H1 (cell line): Measurements from ENCODE around the gene ARHGAP32. TPM values are rescaled to one million over a fixed set of nuclear protein-coding genes. Genes with fewer than 3 reads are reported as not detected.

Experiments
- CTCF ChIA-PET: fragments of 300-600 bp; sonication (Branson Sonifier 250); formaldehyde crosslinking; loops from one replicate; lab custom pipeline; 2021; ENCODE audit not compliant: partially characterized antibody; lab: Charles Lee
- POLR2A ChIA-PET: fragments of 300-600 bp; sonication (Branson Sonifier 250); formaldehyde crosslinking; loops from one replicate; lab custom pipeline; 2021; ENCODE audit warnings: inconsistent platforms; ENCODE audit not compliant: partially characterized antibody; lab: Charles Lee
- DNase-seq, 2 experiments: peaks; one replicate each; pipeline versions ENCODE4 v3.0.0 to v3.0.0-alpha.2; 2010 to 2022; ENCODE audit warnings: low spot score in 2 of 2, low read depth in 1 of 2, mixed read lengths in 1 of 2
- FAIRE-seq: peaks from 2 replicates; lab custom pipeline; 2011; peaks lifted over from hg19 to GRCh38; lab: Jason Lieb, UNC
- H2AFZ ChIP-seq: 2 replicates; pipeline ENCODE4 v1.8.1; 2012; ENCODE audit warnings: low read length, inconsistent platforms
- H2AK5ac ChIP-seq: 2 replicates; pipeline ENCODE4 v1.6.1; 2013; ENCODE audit warnings: low read depth, low read length
- H2BK120ac ChIP-seq: replicated peaks from 2 replicates; pipeline ENCODE3; 2013; ENCODE audit warnings: low read depth, low read length, inconsistent platforms
- H2BK12ac ChIP-seq: 2 replicates; pipeline ENCODE4 v1.6.1; 2013; ENCODE audit warnings: low read depth, low read length
- H2BK15ac ChIP-seq: 2 replicates; pipeline ENCODE4 v1.6.1; 2013; ENCODE audit warnings: low read length
- H2BK20ac ChIP-seq: 2 replicates; pipeline ENCODE4 v1.6.1; 2013; ENCODE audit warnings: low read length
- H2BK5ac ChIP-seq: 2 replicates; pipeline ENCODE4 v1.6.1; 2013; ENCODE audit warnings: low read depth, low read length
- H3K14ac ChIP-seq: 2 replicates; pipeline ENCODE4 v1.6.1; 2013; ENCODE audit warnings: inconsistent platforms; ENCODE audit not compliant: insufficient read length
- H3K18ac ChIP-seq: 2 replicates; pipeline ENCODE4 v1.6.1; 2013; ENCODE audit warnings: low read length; ENCODE audit errors: extremely low read depth
- H3K23ac ChIP-seq: 2 replicates; pipeline ENCODE4 v1.6.1; 2013; ENCODE audit warnings: inconsistent platforms; ENCODE audit not compliant: insufficient read length
- H3K23me2 ChIP-seq: 2 replicates; pipeline ENCODE4 v1.6.1; 2013; ENCODE audit warnings: low read depth, low read length
- H3K27ac ChIP-seq: 2 replicates; pipeline ENCODE4 v1.6.1; 2011; ENCODE audit warnings: low read depth, low read length, inconsistent platforms
- H3K27me3 ChIP-seq, 4 experiments: replicated peaks in 1 of 4; 1 replicate in 1 of 4; 2 replicates in 3 of 4; pipeline versions ENCODE4 v1.6.1 to v1.8.1; 2011 to 2013; ENCODE audit warnings: low read length in 3 of 4, mild to moderate bottlenecking in 3 of 4, inconsistent platforms in 2 of 4, mixed read lengths in 2 of 4, moderate library complexity in 1 of 4; ENCODE audit not compliant: control insufficient read depth in 3 of 4, insufficient read depth in 3 of 4; ENCODE audit errors: extremely low read depth in 1 of 4
- H3K36me3 ChIP-seq, 4 experiments: 2 replicates each; pipeline versions ENCODE4 v1.6.1 to v1.8.1; 2011 to 2013; ENCODE audit warnings: mild to moderate bottlenecking in 4 of 4, low read length in 3 of 4, moderate library complexity in 2 of 4, control low read depth in 1 of 4, inconsistent platforms in 1 of 4; ENCODE audit not compliant: insufficient read depth in 4 of 4, control insufficient read depth in 2 of 4
- H3K4ac ChIP-seq: replicated peaks from 2 replicates; pipeline ENCODE3; 2013; ENCODE audit warnings: low read length, low read depth, mixed read lengths, inconsistent platforms; ENCODE audit not compliant: insufficient read length
- H3K4me1 ChIP-seq, 4 experiments: replicated peaks in 1 of 4; 1 replicate in 1 of 4; 2 replicates in 3 of 4; pipeline versions ENCODE4 v1.6.1 to v1.8.1; 2011 to 2013; ENCODE audit warnings: low read length in 3 of 4, inconsistent platforms in 2 of 4, mixed read lengths in 1 of 4; ENCODE audit not compliant: insufficient read depth in 4 of 4, control insufficient read depth in 3 of 4
- H3K4me2 ChIP-seq, 2 experiments: 2 replicates each; pipeline versions ENCODE4 v1.6.1 to v1.8.1; 2011 to 2013; ENCODE audit warnings: low read depth in 2 of 2, low read length in 2 of 2, control low read depth in 1 of 2, inconsistent platforms in 1 of 2, mild to moderate bottlenecking in 1 of 2; ENCODE audit not compliant: insufficient read depth in 1 of 2
- H3K4me3 ChIP-seq, 4 experiments: fragments of 200-600, 300-600 bp in 1 of 4; sonication (generic), shearing (Covaris generic), sonication (Bioruptor Twin) in 1 of 4; 2 replicates each; pipeline versions ENCODE4 v1.5.1 to v1.8.1; 2011 to 2016; ENCODE audit warnings: low read length in 4 of 4, low read depth in 3 of 4, control low read depth in 2 of 4, inconsistent platforms in 2 of 4, mild to moderate bottlenecking in 2 of 4, mixed read lengths in 1 of 4, moderate library complexity in 1 of 4; ENCODE audit not compliant: insufficient read depth in 2 of 4; ENCODE audit errors: extremely low read depth in 1 of 4
- H3K56ac ChIP-seq: replicated peaks from 2 replicates; pipeline ENCODE3; 2013; ENCODE audit warnings: low read depth, mild to moderate bottlenecking, mixed read lengths, low read length, inconsistent platforms; ENCODE audit not compliant: insufficient read length
- H3K79me1 ChIP-seq: 2 replicates; pipeline ENCODE4 v1.6.1; 2013; ENCODE audit warnings: low read depth, low read length, control low read depth
- H3K79me2 ChIP-seq, 2 experiments: 2 replicates each; pipeline versions ENCODE4 v1.6.1 to v1.8.1; 2012 to 2013; ENCODE audit warnings: low read length in 2 of 2, mild to moderate bottlenecking in 2 of 2, inconsistent platforms in 1 of 2; ENCODE audit not compliant: insufficient read depth in 2 of 2, control insufficient read depth in 1 of 2
- H3K9ac ChIP-seq, 4 experiments: replicated peaks in 1 of 4; 1 replicate in 1 of 4; 2 replicates in 3 of 4; pipeline versions ENCODE4 v1.6.1 to v1.8.1; 2011 to 2013; ENCODE audit warnings: low read depth in 3 of 4, low read length in 3 of 4, control low read depth in 2 of 4, mild to moderate bottlenecking in 2 of 4, moderate library complexity in 2 of 4, inconsistent platforms in 1 of 4; ENCODE audit errors: extremely low read depth in 1 of 4
- H3K9me3 ChIP-seq, 2 experiments: 2 replicates each; pipeline versions ENCODE4 v1.6.1 to v1.8.1; 2012 to 2013; ENCODE audit warnings: mild to moderate bottlenecking in 2 of 2, moderate library complexity in 2 of 2, control low read depth in 1 of 2, inconsistent platforms in 1 of 2, low read depth in 1 of 2, low read length in 1 of 2, mixed read lengths in 1 of 2; ENCODE audit not compliant: insufficient read depth in 2 of 2
- H4K20me1 ChIP-seq, 2 experiments: replicated peaks in 1 of 2; 2 replicates each; pipeline versions ENCODE3 to v1.8.1; 2011 to 2013; ENCODE audit warnings: inconsistent platforms in 2 of 2, low read length in 2 of 2, mild to moderate bottlenecking in 1 of 2; ENCODE audit not compliant: insufficient read depth in 2 of 2, control insufficient read depth in 1 of 2
- H4K5ac ChIP-seq: 2 replicates; pipeline ENCODE4 v1.6.1; 2013; ENCODE audit warnings: low read length, low read depth, mixed read lengths, inconsistent platforms; ENCODE audit not compliant: insufficient read length
- H4K8ac ChIP-seq: 2 replicates; pipeline ENCODE4 v1.8.0; 2013; ENCODE audit warnings: mild to moderate bottlenecking, moderate library complexity, low read length, inconsistent platforms; ENCODE audit not compliant: insufficient read depth; ENCODE audit errors: extremely low read depth
- H4K91ac ChIP-seq: replicated peaks from 2 replicates; pipeline ENCODE3; 2013; ENCODE audit warnings: low read length, mixed read lengths, inconsistent platforms; ENCODE audit not compliant: insufficient read length
- ASH2L ChIP-seq: fragments of 200-600, 300-600 bp; sonication (generic); IDR thresholded peaks from one replicate; pipeline ENCODE4 v1.7.1; 2017; ENCODE audit warnings: low read length
- BCL11A ChIP-seq, 2 experiments: IDR thresholded peaks; one replicate each; pipeline ENCODE4 v1.6.1; 2011; ENCODE audit warnings: low read depth in 2 of 2, low read length in 2 of 2, mild to moderate bottlenecking in 2 of 2
- CBX8 ChIP-seq: fragments of 300-800, 300-1000 bp; sonication (generic); IDR thresholded peaks from 2 replicates; pipeline ENCODE4 v1.7.1; 2016; ENCODE audit warnings: low read depth, low read length, borderline replicate concordance
- GABPA ChIP-seq: IDR thresholded peaks from 2 replicates; pipeline ENCODE4 v1.6.1; 2011; ENCODE audit warnings: mild to moderate bottlenecking, low read length, moderate library complexity, borderline replicate concordance; ENCODE audit not compliant: insufficient read depth
- JUND ChIP-seq: IDR thresholded peaks from 2 replicates; pipeline ENCODE4 v1.6.1; 2011; ENCODE audit warnings: mild to moderate bottlenecking, improper control_type of control experiment, low read length
- SAP30 ChIP-seq: fragments of 300-600 bp; sonication (generic); IDR thresholded peaks from 2 replicates; pipeline ENCODE4 v1.7.1; 2012; ENCODE audit warnings: low read length, moderate library complexity, mild to moderate bottlenecking, inconsistent platforms; ENCODE audit not compliant: insufficient read depth, insufficient replicate concordance
- YY1 ChIP-seq: IDR thresholded peaks from 2 replicates; pipeline ENCODE4 v1.6.1; 2011; ENCODE audit warnings: low read depth, mild to moderate bottlenecking, low read length
- WGBS, 2 experiments: shearing (Covaris generic) in 1 of 2; methylation state at CpG; one replicate each; pipeline versions ENCODE4 v1.1.6 to v1.1.7; 2013 to 2015; ENCODE audit warnings: low lambda C conversion rate in 2 of 2, mixed read lengths in 2 of 2, inconsistent platforms in 1 of 2, low coverage in 1 of 2, missing lambda C conversion rate in 1 of 2; ENCODE audit not compliant: insufficient replicate concordance in 2 of 2, insufficient coverage in 1 of 2, insufficient read length in 1 of 2; ENCODE audit errors: extremely low coverage in 1 of 2, missing lambda C conversion rate in 1 of 2; 5-methylcytosine and 5-hydroxymethylcytosine counted together
- polyA plus RNA-seq, 7 experiments: library from polyadenylated mRNA; depleted of rRNA in 3 of 7; stranded (reverse) in 5 of 7; unstranded in 2 of 7; fragments of >200 nt in 5 of 7; fragments of 200-250 nt in 2 of 7; gene quantifications; 1 replicate in 5 of 7; 2 replicates in 1 of 7; 4 replicates in 1 of 7; pipeline versions ENCODE4 v1.2.1 to v1.2.3, GENCODE V29; 2011 to 2013; ENCODE audit warnings: missing spikeins in 2 of 7, mixed read lengths in 2 of 7
- total RNA-seq: library from RNA; stranded (reverse); fragmentation: NEBNext Ultra II Directional; extraction: Animal tissue kit (Norgen Biotek cat#: 25700); gene quantifications from 2 replicates; pipeline ENCODE4 v1.2.1, GENCODE V29; 2021
- TF ChIP-seq, protein P1 (sequence below): IDR thresholded peaks from 2 replicates; pipeline ENCODE4 v1.6.1; 2012; ENCODE audit warnings: inconsistent platforms

Gene ARHGAP32
- total and polyA plus RNA-seq, 2 of the 8 experiments (the other 6 are each of a cell fraction or from before 2014, with no cell fraction given), result 13.7 to 30.0 TPM

DNA sequence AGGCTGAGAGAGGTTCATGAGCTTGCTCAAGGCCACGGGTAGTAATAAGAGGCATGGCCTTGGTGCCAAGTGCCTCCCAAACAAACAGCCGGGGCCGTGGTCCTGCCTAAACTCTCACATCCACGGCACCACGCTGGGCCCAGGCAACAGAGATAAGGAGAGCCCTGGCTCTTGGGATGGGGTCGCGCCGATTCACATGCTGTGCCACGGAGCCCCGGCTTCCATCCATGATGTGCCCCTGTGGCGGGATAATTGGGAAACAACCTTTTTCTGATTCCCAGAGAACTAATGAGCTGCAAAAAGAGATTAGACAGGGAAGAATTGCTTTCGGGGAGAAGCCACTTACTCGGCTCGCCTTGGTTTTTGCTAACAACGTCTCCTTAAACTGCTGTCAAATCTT lies 271.5 kb downstream of the ARHGAP32 start:
- H3K4ac ChIP-seq, result no peak overlapping the region
- WGBS, 2 experiments, result 90% methylated on average over 15 of the region's 15 CpGs; no CpG with 5 or more reads in 1 of the 2 experiments
- no peak for FAIRE-seq

More for the DNA sequence above, 271.5 kb downstream of the ARHGAP32 start:
- Histone ChIP-seq H2AK5ac (no peak overlapping the region), H4K5ac (no peak overlapping the region), H3K79me1 (no peaks in the 10 kb centered on the region), H2BK5ac (no peak overlapping the region), H2BK120ac (no peak overlapping the region), H3K4me3 (no peak overlapping the region), H4K91ac (no peak overlapping the region), H3K27ac (no peak overlapping the region), H2BK15ac (no peak overlapping the region), H4K20me1 (no peaks in the 10 kb centered on the region), H2BK20ac (no peak overlapping the region), H3K14ac (no peak overlapping the region), H4K8ac (no peak overlapping the region), H3K27me3 (peaks cover 0 to 6% (median 3%) of the 10 kb centered on the region in 4 experiments; a peak in 3 of 7 replicates), H3K23me2 (peaks cover 8% of the 10 kb centered on the region; the same call in 1 of the 2 replicates), H2BK12ac (no peak overlapping the region), H3K56ac (no peak overlapping the region), H3K4me1 (peaks cover 0 to 11% (median 7%) of the 10 kb centered on the region in 4 experiments; a peak in 5 of 7 replicates), H3K18ac (no peak overlapping the region), H3K9ac (no peak overlapping the region), H3K79me2 (no peaks in the 10 kb centered on the region), H3K36me3 (no peaks in the 10 kb centered on the region), H3K4me2 (no peak overlapping the region), H3K23ac (no peak overlapping the region), H2AFZ (no peak overlapping the region), H3K9me3 (no peaks in the 10 kb centered on the region)
- POLR2A ChIA-PET, result no interaction called here
- CTCF ChIA-PET, result interaction anchor here (0.6 to 4.8 kb wide), 8 partner anchors 12 to 72 kb away, joined by 3 to 23 read pairs (median 4); no protein-coding TSS in a partner anchor
- no peak for DNase-seq
- TF ChIP-seq ASH2L (no peak), GABPA (no peak), CBX8 (no peak), YY1 (no peak), BCL11A (IDR thresholded peaks at IDR 0.05; ENCODE audit: low read depth in 2 of 2, low read length in 2 of 2) (no peak), JUND (no peak), SAP30 (no peak)
- TF ChIP-seq, protein P1, sequence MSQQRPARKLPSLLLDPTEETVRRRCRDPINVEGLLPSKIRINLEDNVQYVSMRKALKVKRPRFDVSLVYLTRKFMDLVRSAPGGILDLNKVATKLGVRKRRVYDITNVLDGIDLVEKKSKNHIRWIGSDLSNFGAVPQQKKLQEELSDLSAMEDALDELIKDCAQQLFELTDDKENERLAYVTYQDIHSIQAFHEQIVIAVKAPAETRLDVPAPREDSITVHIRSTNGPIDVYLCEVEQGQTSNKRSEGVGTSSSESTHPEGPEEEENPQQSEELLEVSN, result no peak
